HepG2 (cell line): ENCODE results near the gene APOC3. TPM values are rescaled to one million over a fixed set of nuclear protein-coding genes. Genes with fewer than 3 reads are reported as not detected.

Source experiments
- ELF4 ChIP-seq: sonication (generic); formaldehyde crosslinking; IDR thresholded peaks from 2 replicates; pipeline ENCODE4 v1.5.0; 2020; ENCODE audit warnings: missing genetic modification reagents, mild to moderate bottlenecking, moderate library complexity, borderline replicate concordance
- FIP1L1 ChIP-seq: fragments of 200-400 bp; formaldehyde crosslinking; IDR thresholded peaks from 2 replicates; pipeline ENCODE4 v1.6.1; 2018; ENCODE audit warnings: low read depth, mild to moderate bottlenecking, low read length, moderate library complexity, borderline replicate concordance; ENCODE audit not compliant: insufficient read depth
- PRMT3 ChIP-seq: sonication (generic); formaldehyde crosslinking; IDR thresholded peaks from 2 replicates; pipeline ENCODE4 v1.8.1; 2022; ENCODE audit warnings: low read depth, mild to moderate bottlenecking, moderate library complexity, missing genetic modification reagents, borderline replicate concordance
- RBAK ChIP-seq: sonication (generic); formaldehyde crosslinking; IDR thresholded peaks from 2 replicates; pipeline ENCODE4 v1.5.1; 2020; ENCODE audit warnings: mild to moderate bottlenecking, missing genetic modification reagents
- RBFOX2 ChIP-seq: fragments of 200-400 bp; formaldehyde crosslinking; IDR thresholded peaks from 2 replicates; pipeline ENCODE4 v1.6.1; 2017; ENCODE audit warnings: low read depth, mild to moderate bottlenecking, low read length
- RXRA ChIP-seq: sonication (generic); formaldehyde crosslinking; IDR thresholded peaks from 2 replicates; pipeline ENCODE4 v1.5.1; 2020; ENCODE audit warnings: missing genetic modification reagents
- SALL2 ChIP-seq: sonication (generic); formaldehyde crosslinking; IDR thresholded peaks from 2 replicates; pipeline ENCODE4 v1.8.1; 2023; ENCODE audit warnings: mild to moderate bottlenecking, missing genetic modification reagents, inconsistent platforms
- WIZ ChIP-seq: sonication (generic); formaldehyde crosslinking; IDR thresholded peaks from 2 replicates; pipeline ENCODE4 v1.5.1; 2020; ENCODE audit warnings: mild to moderate bottlenecking, missing genetic modification reagents
- ZFP62 ChIP-seq: sonication (generic); formaldehyde crosslinking; IDR thresholded peaks from 2 replicates; pipeline ENCODE4 v1.4.0; 2020; ENCODE audit warnings: missing genetic modification reagents
- ZNF207 ChIP-seq: fragments of 450-650 bp; IDR thresholded peaks from 2 replicates; pipeline ENCODE4 v1.6.1; 2016; ENCODE audit warnings: antibody characterized with exemption, borderline replicate concordance
- ZNF776 ChIP-seq: sonication (generic); formaldehyde crosslinking; IDR thresholded peaks from 2 replicates; pipeline ENCODE4 v1.4.0; 2020; ENCODE audit warnings: mild to moderate bottlenecking, missing genetic modification reagents
- ZNF83 ChIP-seq: sonication (generic); formaldehyde crosslinking; IDR thresholded peaks from 2 replicates; pipeline ENCODE4 v1.4.0; 2020; ENCODE audit warnings: missing genetic modification reagents, mild to moderate bottlenecking, borderline replicate concordance
- polyA plus RNA-seq, 8 experiments: library from polyadenylated mRNA; depleted of rRNA in 3 of 8; stranded (reverse) in 7 of 8; unstranded in 1 of 8; fragments of >200 nt; fragmentation: Illumina TruSeq in 4 of 8; extraction: Trizol in 4 of 8; gene quantifications; 2 replicates each; pipeline versions ENCODE4 v1.2.1 to v1.2.3, GENCODE V29; 2011 to 2016; ENCODE audit warnings: low read depth in 4 of 8, missing spikeins in 1 of 8, mixed read lengths in 1 of 8; ENCODE audit not compliant: insufficient read depth in 1 of 8
- total RNA-seq, 5 experiments: library from RNA; depleted of rRNA; stranded (reverse); fragments of >200 nt; fragmentation: Illumina TruSeq; extraction: Trizol; gene quantifications; 2 replicates each; pipeline ENCODE4 v1.2.3, GENCODE V29; 2016; ENCODE audit warnings: low read depth in 1 of 5
- TF ChIP-seq, protein P1 (sequence below): sonication (generic); formaldehyde crosslinking; conservative IDR thresholded peaks from 2 replicates; pipeline ENCODE4 v1.4.0; 2020; ENCODE audit warnings: mild to moderate bottlenecking, missing genetic modification reagents, moderate library complexity
- TF ChIP-seq, protein P2 (sequence below): sonication (generic); formaldehyde crosslinking; IDR thresholded peaks from 2 replicates; pipeline ENCODE4 v1.5.0; 2020; ENCODE audit warnings: missing genetic modification reagents
- TF ChIP-seq, protein P3 (sequence below): sonication (generic); formaldehyde crosslinking; IDR thresholded peaks from 2 replicates; pipeline ENCODE4 v1.9.0; 2022; ENCODE audit warnings: missing genetic modification reagents, mild to moderate bottlenecking, borderline replicate concordance
- TF ChIP-seq, protein P4 (sequence below): IDR thresholded peaks from 2 replicates; pipeline ENCODE4 v1.6.1; 2016; ENCODE audit warnings: missing genetic modification reagents, missing compliant biosample characterization
- TF ChIP-seq, protein P5 (sequence below): sonication (generic); formaldehyde crosslinking; conservative IDR thresholded peaks from 2 replicates; pipeline ENCODE4 v1.4.0; 2020; ENCODE audit warnings: missing genetic modification reagents

The APOC3 gene
- total and polyA plus RNA-seq, 2 of the 13 experiments (the other 11 are each of a cell fraction or from before 2014, with no cell fraction given): 314 to 687 TPM

DNA sequence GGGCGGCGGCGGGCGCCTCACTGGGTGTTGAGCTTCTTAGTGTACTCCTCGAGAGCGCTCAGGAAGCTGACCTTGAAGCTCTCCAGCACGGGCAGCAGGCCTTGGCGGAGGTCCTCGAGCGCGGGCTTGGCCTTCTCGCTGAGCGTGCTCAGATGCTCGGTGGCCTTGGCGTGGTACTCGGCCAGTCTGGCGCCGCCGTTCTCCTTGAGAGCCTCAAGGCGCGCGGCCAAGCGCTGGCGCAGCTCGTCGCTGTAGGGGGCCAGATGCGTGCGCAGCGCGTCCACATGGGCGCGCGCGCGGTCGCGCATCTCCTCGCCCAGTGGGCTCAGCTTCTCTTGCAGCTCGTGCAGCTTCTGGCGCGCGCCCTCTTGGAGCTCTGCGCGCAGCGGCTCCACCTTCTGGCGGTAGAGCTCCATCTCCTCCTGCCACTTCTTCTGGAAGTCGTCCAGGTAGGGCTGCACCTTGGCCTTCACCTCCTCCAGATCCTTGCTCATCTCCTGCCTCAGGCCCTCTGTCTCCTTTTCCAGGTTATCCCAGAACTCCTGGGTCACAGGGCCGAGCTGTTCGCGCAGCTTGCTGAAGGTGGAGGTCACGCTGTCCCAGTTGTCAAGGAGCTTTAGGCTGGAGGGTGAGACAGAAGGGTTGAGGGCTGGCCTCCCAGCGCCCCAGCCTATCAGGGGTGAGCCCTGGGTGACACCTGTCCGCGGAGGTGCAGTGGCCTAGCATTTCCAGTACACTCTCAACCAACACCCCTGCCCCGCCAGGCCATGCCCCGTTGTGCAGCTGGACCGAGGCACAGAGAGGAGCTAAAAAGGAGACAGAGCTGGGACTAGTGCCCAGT lies 6.3 kb downstream of the APOC3 start (continued):
- TF ChIP-seq SALL2 (CRISPR knock-in tag) (no peak), RXRA (peak; percentile 43; the same call in 1 of the 2 replicates), ZFP62 (CRISPR knock-in tag) (no peak), ZNF776 (CRISPR knock-in tag) (no peak), ZNF207 (no peak), ELF4 (CRISPR knock-in tag) (no peak), ZNF83 (CRISPR knock-in tag) (no peak), WIZ (0 out of 2 replicates have a peak, but pooled peaks have one; percentile 15), PRMT3 (no peak; the same call in 1 of the 2 replicates), RBFOX2 (peak; percentile 95), RBAK (no peak), FIP1L1 (no peak)
- TF ChIP-seq, protein P1, sequence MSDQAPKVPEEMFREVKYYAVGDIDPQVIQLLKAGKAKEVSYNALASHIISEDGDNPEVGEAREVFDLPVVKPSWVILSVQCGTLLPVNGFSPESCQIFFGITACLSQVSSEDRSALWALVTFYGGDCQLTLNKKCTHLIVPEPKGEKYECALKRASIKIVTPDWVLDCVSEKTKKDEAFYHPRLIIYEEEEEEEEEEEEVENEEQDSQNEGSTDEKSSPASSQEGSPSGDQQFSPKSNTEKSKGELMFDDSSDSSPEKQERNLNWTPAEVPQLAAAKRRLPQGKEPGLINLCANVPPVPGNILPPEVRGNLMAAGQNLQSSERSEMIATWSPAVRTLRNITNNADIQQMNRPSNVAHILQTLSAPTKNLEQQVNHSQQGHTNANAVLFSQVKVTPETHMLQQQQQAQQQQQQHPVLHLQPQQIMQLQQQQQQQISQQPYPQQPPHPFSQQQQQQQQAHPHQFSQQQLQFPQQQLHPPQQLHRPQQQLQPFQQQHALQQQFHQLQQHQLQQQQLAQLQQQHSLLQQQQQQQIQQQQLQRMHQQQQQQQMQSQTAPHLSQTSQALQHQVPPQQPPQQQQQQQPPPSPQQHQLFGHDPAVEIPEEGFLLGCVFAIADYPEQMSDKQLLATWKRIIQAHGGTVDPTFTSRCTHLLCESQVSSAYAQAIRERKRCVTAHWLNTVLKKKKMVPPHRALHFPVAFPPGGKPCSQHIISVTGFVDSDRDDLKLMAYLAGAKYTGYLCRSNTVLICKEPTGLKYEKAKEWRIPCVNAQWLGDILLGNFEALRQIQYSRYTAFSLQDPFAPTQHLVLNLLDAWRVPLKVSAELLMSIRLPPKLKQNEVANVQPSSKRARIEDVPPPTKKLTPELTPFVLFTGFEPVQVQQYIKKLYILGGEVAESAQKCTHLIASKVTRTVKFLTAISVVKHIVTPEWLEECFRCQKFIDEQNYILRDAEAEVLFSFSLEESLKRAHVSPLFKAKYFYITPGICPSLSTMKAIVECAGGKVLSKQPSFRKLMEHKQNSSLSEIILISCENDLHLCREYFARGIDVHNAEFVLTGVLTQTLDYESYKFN (CRISPR knock-in tag): 0 out of 2 replicates have a peak, but pooled peaks have one; percentile 40
- TF ChIP-seq, protein P2, sequence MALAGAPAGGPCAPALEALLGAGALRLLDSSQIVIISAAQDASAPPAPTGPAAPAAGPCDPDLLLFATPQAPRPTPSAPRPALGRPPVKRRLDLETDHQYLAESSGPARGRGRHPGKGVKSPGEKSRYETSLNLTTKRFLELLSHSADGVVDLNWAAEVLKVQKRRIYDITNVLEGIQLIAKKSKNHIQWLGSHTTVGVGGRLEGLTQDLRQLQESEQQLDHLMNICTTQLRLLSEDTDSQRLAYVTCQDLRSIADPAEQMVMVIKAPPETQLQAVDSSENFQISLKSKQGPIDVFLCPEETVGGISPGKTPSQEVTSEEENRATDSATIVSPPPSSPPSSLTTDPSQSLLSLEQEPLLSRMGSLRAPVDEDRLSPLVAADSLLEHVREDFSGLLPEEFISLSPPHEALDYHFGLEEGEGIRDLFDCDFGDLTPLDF (CRISPR knock-in tag): no peak
- TF ChIP-seq, protein P3, sequence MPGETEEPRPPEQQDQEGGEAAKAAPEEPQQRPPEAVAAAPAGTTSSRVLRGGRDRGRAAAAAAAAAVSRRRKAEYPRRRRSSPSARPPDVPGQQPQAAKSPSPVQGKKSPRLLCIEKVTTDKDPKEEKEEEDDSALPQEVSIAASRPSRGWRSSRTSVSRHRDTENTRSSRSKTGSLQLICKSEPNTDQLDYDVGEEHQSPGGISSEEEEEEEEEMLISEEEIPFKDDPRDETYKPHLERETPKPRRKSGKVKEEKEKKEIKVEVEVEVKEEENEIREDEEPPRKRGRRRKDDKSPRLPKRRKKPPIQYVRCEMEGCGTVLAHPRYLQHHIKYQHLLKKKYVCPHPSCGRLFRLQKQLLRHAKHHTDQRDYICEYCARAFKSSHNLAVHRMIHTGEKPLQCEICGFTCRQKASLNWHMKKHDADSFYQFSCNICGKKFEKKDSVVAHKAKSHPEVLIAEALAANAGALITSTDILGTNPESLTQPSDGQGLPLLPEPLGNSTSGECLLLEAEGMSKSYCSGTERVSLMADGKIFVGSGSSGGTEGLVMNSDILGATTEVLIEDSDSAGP (CRISPR knock-in tag): 0 out of 2 replicates have a peak, but pooled peaks have one; percentile 42
- TF ChIP-seq, protein P4, sequence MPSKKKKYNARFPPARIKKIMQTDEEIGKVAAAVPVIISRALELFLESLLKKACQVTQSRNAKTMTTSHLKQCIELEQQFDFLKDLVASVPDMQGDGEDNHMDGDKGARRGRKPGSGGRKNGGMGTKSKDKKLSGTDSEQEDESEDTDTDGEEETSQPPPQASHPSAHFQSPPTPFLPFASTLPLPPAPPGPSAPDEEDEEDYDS: no peak
- TF ChIP-seq, protein P5, sequence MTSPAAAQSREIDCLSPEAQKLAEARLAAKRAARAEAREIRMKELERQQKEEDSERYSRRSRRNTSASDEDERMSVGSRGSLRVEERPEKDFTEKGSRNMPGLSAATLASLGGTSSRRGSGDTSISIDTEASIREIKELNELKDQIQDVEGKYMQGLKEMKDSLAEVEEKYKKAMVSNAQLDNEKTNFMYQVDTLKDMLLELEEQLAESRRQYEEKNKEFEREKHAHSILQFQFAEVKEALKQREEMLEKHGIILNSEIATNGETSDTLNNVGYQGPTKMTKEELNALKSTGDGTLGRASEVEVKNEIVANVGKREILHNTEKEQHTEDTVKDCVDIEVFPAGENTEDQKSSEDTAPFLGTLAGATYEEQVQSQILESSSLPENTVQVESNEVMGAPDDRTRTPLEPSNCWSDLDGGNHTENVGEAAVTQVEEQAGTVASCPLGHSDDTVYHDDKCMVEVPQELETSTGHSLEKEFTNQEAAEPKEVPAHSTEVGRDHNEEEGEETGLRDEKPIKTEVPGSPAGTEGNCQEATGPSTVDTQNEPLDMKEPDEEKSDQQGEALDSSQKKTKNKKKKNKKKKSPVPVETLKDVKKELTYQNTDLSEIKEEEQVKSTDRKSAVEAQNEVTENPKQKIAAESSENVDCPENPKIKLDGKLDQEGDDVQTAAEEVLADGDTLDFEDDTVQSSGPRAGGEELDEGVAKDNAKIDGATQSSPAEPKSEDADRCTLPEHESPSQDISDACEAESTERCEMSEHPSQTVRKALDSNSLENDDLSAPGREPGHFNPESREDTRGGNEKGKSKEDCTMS (CRISPR knock-in tag): no peak
